Measurements from ENCODE around the gene TWSG1.
A peak's percentile ranks its signal among the peaks of the same experiment; 100 is the strongest.

The TWSG1 gene

GRCh38 chr18:9434122-9434701 lies 99.6 kb downstream of the TWSG1 start:
- no peak for TF ChIP-seq CTCF (IDR thresholded peaks at IDR 0.05; ENCODE audit: low read depth, low read length, missing control alignments)
- no peak overlapping the region for H3K4me3 ChIP-seq (replicated peaks; ENCODE audit: low read depth, low read length)
- no peak for DNase-seq (ENCODE audit: extremely low read depth, low read depth)

- no peak overlapping the region for H3K4me3 ChIP-seq (replicated peaks; ENCODE audit: low read depth, low read length)
- TF ChIP-seq CTCF (IDR thresholded peaks at IDR 0.05; ENCODE audit: low read depth, low read length, missing control alignments) = no peak
- DNase-seq (ENCODE audit: extremely low read depth, low read depth) = no peak
These were observed 100.5 kb downstream of the TWSG1 start for GRCh38 chr18:9435041-9435440.

- H3K4me3 ChIP-seq (replicated peaks; ENCODE audit: low read depth, low read length) = no peak overlapping the region
- no peak for TF ChIP-seq CTCF (IDR thresholded peaks at IDR 0.05; ENCODE audit: low read depth, low read length, missing control alignments)
- no peak for DNase-seq (ENCODE audit: extremely low read depth, low read depth)
These were observed 101.8 kb downstream of the TWSG1 start for GRCh38 chr18:9436206-9436929.

GRCh38 chr18:9437021-9437437 lies 102.5 kb downstream of the TWSG1 start:
- no peak overlapping the region for H3K4me3 ChIP-seq (replicated peaks; ENCODE audit: low read depth, low read length)
- peak; percentile 38 for DNase-seq (ENCODE audit: extremely low read depth, low read depth)
- no peak for TF ChIP-seq CTCF (IDR thresholded peaks at IDR 0.05; ENCODE audit: low read depth, low read length, missing control alignments)

GRCh38 chr18:9437672-9438071 lies 103.1 kb downstream of the TWSG1 start:
- no peak for TF ChIP-seq CTCF (IDR thresholded peaks at IDR 0.05; ENCODE audit: low read depth, low read length, missing control alignments)

GRCh38 chr18:9441061-9441460 lies 106.5 kb downstream of the TWSG1 start:
- no peak for TF ChIP-seq CTCF (IDR thresholded peaks at IDR 0.05; ENCODE audit: low read depth, low read length, missing control alignments)
- no peak overlapping the region for H3K4me3 ChIP-seq (replicated peaks; ENCODE audit: low read depth, low read length)
- DNase-seq (ENCODE audit: extremely low read depth, low read depth) = no peak

More at GRCh38 chr18:9437672-9438071, 103.1 kb downstream of the TWSG1 start:
- no peak for DNase-seq (ENCODE audit: extremely low read depth, low read depth)
- no peak overlapping the region for H3K4me3 ChIP-seq (replicated peaks; ENCODE audit: low read depth, low read length)

Data from HFF-Myc (cell line).